DOHH2 (cell line): ENCODE data around the gene SDCCAG8.

Experiments used
- H3F3A ChIP-seq: fragments of 200-600 bp; sonication (generic), shearing (Covaris generic); 2 replicates; pipeline ENCODE4 v1.6.0; 2016; ENCODE audit warnings: antibody characterized with exemption, mild to moderate bottlenecking; ENCODE audit not compliant: control insufficient read depth, insufficient read depth
- H3K27ac ChIP-seq: fragments of 200-600 bp; sonication (generic); 2 replicates; pipeline ENCODE4 v1.5.1; 2014; ENCODE audit warnings: low read depth, mild to moderate bottlenecking, low read length, moderate library complexity
- H3K27me3 ChIP-seq: fragments of 200-600 bp; sonication (generic); 2 replicates; pipeline ENCODE4 v1.6.1; 2014; ENCODE audit warnings: mild to moderate bottlenecking, low read length, mixed read lengths; ENCODE audit not compliant: control insufficient read depth
- H3K36me3 ChIP-seq: fragments of 200-600 bp; sonication (generic); 2 replicates; pipeline ENCODE4 v1.6.1; 2014; ENCODE audit warnings: mild to moderate bottlenecking, low read length, moderate library complexity, mixed read lengths; ENCODE audit not compliant: control insufficient read depth
- H3K4me1 ChIP-seq: fragments of 200-600 bp; sonication (generic); 2 replicates; pipeline ENCODE4 v1.6.1; 2014; ENCODE audit warnings: mild to moderate bottlenecking, low read length, mixed read lengths; ENCODE audit not compliant: control insufficient read depth
- H3K4me2 ChIP-seq: fragments of 200-600 bp; sonication (generic); 2 replicates; pipeline ENCODE4 v1.6.0; 2014; ENCODE audit warnings: mild to moderate bottlenecking, low read length, moderate library complexity
- H3K4me3 ChIP-seq: fragments of 200-600 bp; sonication (generic); 2 replicates; pipeline ENCODE4 v1.5.1; 2014; ENCODE audit warnings: mild to moderate bottlenecking, low read length, mixed read lengths
- H3K79me2 ChIP-seq: fragments of 200-600 bp; sonication (generic); 2 replicates; pipeline ENCODE4 v1.6.1; 2014; ENCODE audit warnings: mild to moderate bottlenecking, low read length, mixed read lengths; ENCODE audit not compliant: control insufficient read depth
- H3K9me2 ChIP-seq: fragments of 200-600 bp; sonication (generic); replicated peaks from 2 replicates; pipeline ENCODE4 v1.6.1; 2014; ENCODE audit warnings: mild to moderate bottlenecking, low read length, mixed read lengths; ENCODE audit not compliant: control insufficient read depth
- H3K9me3 ChIP-seq: fragments of 200-600 bp; sonication (generic); 2 replicates; pipeline ENCODE4 v1.6.1; 2014; ENCODE audit warnings: antibody characterized with exemption, low read length, mixed read lengths; ENCODE audit not compliant: control insufficient read depth, insufficient read depth
- H4K20me1 ChIP-seq: fragments of 200-600 bp; sonication (generic); 2 replicates; pipeline ENCODE4 v1.6.0; 2014; ENCODE audit warnings: low read depth, mild to moderate bottlenecking, antibody characterized with exemption, low read length, moderate library complexity; ENCODE audit not compliant: control insufficient read depth, insufficient read depth
- EZH2phosphoT487 ChIP-seq: fragments of 200-600 bp; sonication (generic); IDR thresholded peaks from 2 replicates; pipeline ENCODE4 v1.6.1; 2017; ENCODE audit warnings: borderline replicate concordance, mild to moderate bottlenecking, antibody characterized with exemption, low read length, moderate library complexity, mixed read lengths
- TF ChIP-seq, protein P1 (sequence below): fragments of 200-600 bp; sonication (generic); IDR thresholded peaks from one replicate; pipeline ENCODE4 v1.5.1; 2014; ENCODE audit warnings: antibody characterized with exemption, mild to moderate bottlenecking, low read depth, low read length; ENCODE audit not compliant: poor library complexity, severe bottlenecking

SDCCAG8 gene

GRCh38 chr1:243465738-243466137 is 209.9 kb downstream of the SDCCAG8 start:
- Histone ChIP-seq H3K79me2 (no peaks in the 10 kb centered on the region), H3K9me2 (no peaks in the 10 kb centered on the region), H3K36me3 (no peaks in the 10 kb centered on the region), H3K4me1 (no peaks in the 10 kb centered on the region), H3K4me3 (no peak overlapping the region), H3K27me3 (no peaks in the 10 kb centered on the region), H3K9me3 (no peaks in the 10 kb centered on the region), H4K20me1 (no peaks in the 10 kb centered on the region), H3K4me2 (no peak overlapping the region), H3F3A (no peaks in the 10 kb centered on the region), H3K27ac (no peak overlapping the region)
- TF ChIP-seq, protein P1, sequence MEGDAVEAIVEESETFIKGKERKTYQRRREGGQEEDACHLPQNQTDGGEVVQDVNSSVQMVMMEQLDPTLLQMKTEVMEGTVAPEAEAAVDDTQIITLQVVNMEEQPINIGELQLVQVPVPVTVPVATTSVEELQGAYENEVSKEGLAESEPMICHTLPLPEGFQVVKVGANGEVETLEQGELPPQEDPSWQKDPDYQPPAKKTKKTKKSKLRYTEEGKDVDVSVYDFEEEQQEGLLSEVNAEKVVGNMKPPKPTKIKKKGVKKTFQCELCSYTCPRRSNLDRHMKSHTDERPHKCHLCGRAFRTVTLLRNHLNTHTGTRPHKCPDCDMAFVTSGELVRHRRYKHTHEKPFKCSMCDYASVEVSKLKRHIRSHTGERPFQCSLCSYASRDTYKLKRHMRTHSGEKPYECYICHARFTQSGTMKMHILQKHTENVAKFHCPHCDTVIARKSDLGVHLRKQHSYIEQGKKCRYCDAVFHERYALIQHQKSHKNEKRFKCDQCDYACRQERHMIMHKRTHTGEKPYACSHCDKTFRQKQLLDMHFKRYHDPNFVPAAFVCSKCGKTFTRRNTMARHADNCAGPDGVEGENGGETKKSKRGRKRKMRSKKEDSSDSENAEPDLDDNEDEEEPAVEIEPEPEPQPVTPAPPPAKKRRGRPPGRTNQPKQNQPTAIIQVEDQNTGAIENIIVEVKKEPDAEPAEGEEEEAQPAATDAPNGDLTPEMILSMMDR: no peak
- no peak for TF ChIP-seq EZH2phosphoT487

- H3K36me3 ChIP-seq: no peaks in the 10 kb centered on the region
- TF ChIP-seq EZH2phosphoT487: no peak
- TF ChIP-seq, protein P1: no peak
- no peak overlapping the region for H3K27ac ChIP-seq
- H3K27me3 ChIP-seq: no peaks in the 10 kb centered on the region
- H3K9me2 ChIP-seq: no peaks in the 10 kb centered on the region
- no peaks in the 10 kb centered on the region for H3F3A ChIP-seq
- no peaks in the 10 kb centered on the region for H3K79me2 ChIP-seq
- H3K4me3 ChIP-seq: no peak overlapping the region
- H4K20me1 ChIP-seq: no peaks in the 10 kb centered on the region
- H3K9me3 ChIP-seq: no peaks in the 10 kb centered on the region
- H3K4me1 ChIP-seq: peaks cover 8% of the 10 kb centered on the region; the same call in 1 of the 2 replicates
- no peak overlapping the region for H3K4me2 ChIP-seq
Measured at GRCh38 chr1:243469497-243469896, 213.7 kb downstream of the SDCCAG8 start.

DNA sequence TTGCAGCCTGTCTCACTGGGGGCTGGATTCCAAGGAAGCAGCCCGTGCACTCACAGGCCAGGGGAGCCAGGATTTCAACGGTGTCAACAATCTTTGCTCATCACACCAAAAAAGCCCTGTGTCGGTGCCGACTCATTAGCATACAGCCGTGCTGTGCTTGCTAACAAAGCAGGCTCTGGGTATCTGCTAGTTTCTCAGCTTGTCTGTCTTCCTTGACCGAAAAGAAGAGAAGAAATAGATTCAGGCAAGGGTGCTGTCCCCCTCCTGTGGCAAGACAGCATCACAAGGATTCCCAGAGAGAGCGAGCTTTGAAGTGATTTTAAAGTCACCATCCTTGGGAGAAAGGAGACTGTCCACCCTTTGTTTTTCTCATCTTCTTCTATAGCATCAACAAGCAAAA is 214.7 kb downstream of the SDCCAG8 start:
- no peaks in the 10 kb centered on the region for H4K20me1 ChIP-seq
- no peaks in the 10 kb centered on the region for H3K36me3 ChIP-seq
- H3K9me2 ChIP-seq: no peaks in the 10 kb centered on the region
- H3K9me3 ChIP-seq: no peaks in the 10 kb centered on the region
- no peaks in the 10 kb centered on the region for H3K27me3 ChIP-seq
- H3K27ac ChIP-seq: no peak overlapping the region
- H3K4me3 ChIP-seq: no peak overlapping the region
- no peaks in the 10 kb centered on the region for H3F3A ChIP-seq
- H3K79me2 ChIP-seq: no peaks in the 10 kb centered on the region
- TF ChIP-seq EZH2phosphoT487: no peak
- TF ChIP-seq, protein P1: no peak
- H3K4me1 ChIP-seq: peaks cover 8% of the 10 kb centered on the region; the same call in 1 of the 2 replicates
- H3K4me2 ChIP-seq: no peak overlapping the region
